HEK293 (cell line): ENCODE results near the gene NXN.

Source experiments
- HOXA7 ChIP-seq: sonication (generic); formaldehyde crosslinking; IDR thresholded peaks from 2 replicates; pipeline ENCODE4 v1.8.1; 2022; ENCODE audit warnings: missing genetic modification reagents, borderline replicate concordance
- KLF10 ChIP-seq: fragments of 450-650 bp; IDR thresholded peaks from 2 replicates; pipeline ENCODE4 v1.5.1; 2018; ENCODE audit warnings: missing biosample characterization, mild to moderate bottlenecking, missing genetic modification characterization
- KLF17 ChIP-seq: fragments of 450-650 bp; formaldehyde crosslinking; IDR thresholded peaks from 2 replicates; pipeline ENCODE4 v1.5.1; 2016; ENCODE audit warnings: missing biosample characterization, missing genetic modification characterization
- MYNN ChIP-seq: fragments of 450-650 bp; formaldehyde crosslinking; IDR thresholded peaks from 2 replicates; pipeline ENCODE4 v1.5.1; 2016; ENCODE audit warnings: missing biosample characterization, missing genetic modification characterization, borderline replicate concordance
- PRDM6 ChIP-seq: fragments of 450-650 bp; formaldehyde crosslinking; IDR thresholded peaks from 2 replicates; pipeline ENCODE4 v1.5.1; 2017; ENCODE audit warnings: missing biosample characterization, missing genetic modification characterization
- REPIN1 ChIP-seq: fragments of 450-650 bp; formaldehyde crosslinking; IDR thresholded peaks from 2 replicates; pipeline ENCODE4 v1.5.1; 2017; ENCODE audit warnings: missing biosample characterization, missing genetic modification characterization, low read depth
- REST ChIP-seq: fragments of 450-650 bp; formaldehyde crosslinking; IDR thresholded peaks from 2 replicates; pipeline ENCODE4 v1.5.1; 2016; ENCODE audit warnings: missing biosample characterization, missing genetic modification characterization
- SALL2 ChIP-seq: fragments of 450-650 bp; formaldehyde crosslinking; IDR thresholded peaks from 2 replicates; pipeline ENCODE4 v1.5.0; 2017; ENCODE audit warnings: missing biosample characterization, mild to moderate bottlenecking, missing genetic modification characterization, borderline replicate concordance
- ZBTB48 ChIP-seq: fragments of 450-650 bp; formaldehyde crosslinking; IDR thresholded peaks from 2 replicates; pipeline ENCODE4 v1.5.1; 2016; ENCODE audit warnings: missing biosample characterization, missing genetic modification characterization
- ZEB2 ChIP-seq: fragments of 450-650 bp; formaldehyde crosslinking; IDR thresholded peaks from 2 replicates; pipeline ENCODE4 v1.5.1; 2016; ENCODE audit warnings: missing biosample characterization, missing genetic modification characterization
- ZNF10 ChIP-seq: fragments of 450-650 bp; formaldehyde crosslinking; IDR thresholded peaks from 2 replicates; pipeline ENCODE4 v1.5.1; 2017; ENCODE audit warnings: missing biosample characterization, missing genetic modification characterization
- ZNF157 ChIP-seq: fragments of 450-650 bp; formaldehyde crosslinking; IDR thresholded peaks from 2 replicates; pipeline ENCODE4 v1.5.1; 2016; ENCODE audit warnings: missing biosample characterization, missing genetic modification characterization
- ZNF214 ChIP-seq: fragments of 450-650 bp; formaldehyde crosslinking; IDR thresholded peaks from 2 replicates; pipeline ENCODE4 v1.5.1; 2017; ENCODE audit warnings: missing biosample characterization, mild to moderate bottlenecking, missing genetic modification characterization, borderline replicate concordance
- ZNF248 ChIP-seq: fragments of 450-650 bp; formaldehyde crosslinking; IDR thresholded peaks from 2 replicates; pipeline ENCODE4 v1.5.1; 2017; ENCODE audit warnings: missing biosample characterization, missing genetic modification characterization
- ZNF266 ChIP-seq: fragments of 450-650 bp; formaldehyde crosslinking; IDR thresholded peaks from 2 replicates; pipeline ENCODE4 v1.5.1; 2016; ENCODE audit warnings: missing biosample characterization, missing genetic modification characterization, low read depth
- ZNF324 ChIP-seq: fragments of 450-650 bp; formaldehyde crosslinking; IDR thresholded peaks from 2 replicates; pipeline ENCODE4 v1.5.1; 2016; ENCODE audit warnings: missing biosample characterization, missing genetic modification characterization
- ZNF423 ChIP-seq: fragments of 450-650 bp; formaldehyde crosslinking; IDR thresholded peaks from 2 replicates; pipeline ENCODE4 v1.5.1; 2016; ENCODE audit warnings: missing biosample characterization, missing genetic modification characterization
- ZNF433 ChIP-seq: fragments of 450-650 bp; formaldehyde crosslinking; IDR thresholded peaks from 2 replicates; pipeline ENCODE4 v1.5.1; 2016; ENCODE audit warnings: missing biosample characterization, missing genetic modification characterization, low read depth
- ZNF501 ChIP-seq: fragments of 450-650 bp; formaldehyde crosslinking; IDR thresholded peaks from 2 replicates; pipeline ENCODE4 v1.5.1; 2016; ENCODE audit warnings: missing biosample characterization, missing genetic modification characterization
- ZNF521 ChIP-seq: fragments of 450-650 bp; formaldehyde crosslinking; IDR thresholded peaks from 2 replicates; pipeline ENCODE4 v1.5.1; 2017; ENCODE audit warnings: missing biosample characterization, mild to moderate bottlenecking, missing genetic modification characterization
- ZNF571 ChIP-seq: fragments of 450-650 bp; formaldehyde crosslinking; IDR thresholded peaks from 2 replicates; pipeline ENCODE4 v1.5.0; 2017; ENCODE audit warnings: missing biosample characterization, missing genetic modification characterization
- ZNF621 ChIP-seq: fragments of 450-650 bp; formaldehyde crosslinking; IDR thresholded peaks from 2 replicates; pipeline ENCODE4 v1.5.1; 2017; ENCODE audit warnings: missing biosample characterization, missing genetic modification characterization
- ZNF623 ChIP-seq: fragments of 450-650 bp; formaldehyde crosslinking; IDR thresholded peaks from 2 replicates; pipeline ENCODE4 v1.5.1; 2016; ENCODE audit warnings: missing biosample characterization, missing genetic modification characterization
- ZNF677 ChIP-seq: fragments of 450-650 bp; IDR thresholded peaks from 2 replicates; pipeline ENCODE4 v1.5.0; 2018; ENCODE audit warnings: missing biosample characterization, mild to moderate bottlenecking, missing genetic modification characterization, moderate library complexity
- ZNF701 ChIP-seq: fragments of 450-650 bp; formaldehyde crosslinking; IDR thresholded peaks from 2 replicates; pipeline ENCODE4 v1.5.1; 2016; ENCODE audit warnings: missing biosample characterization, missing genetic modification characterization
- ZNF704 ChIP-seq: fragments of 450-650 bp; formaldehyde crosslinking; IDR thresholded peaks from 2 replicates; pipeline ENCODE4 v1.5.1; 2016; ENCODE audit warnings: missing biosample characterization, missing genetic modification characterization
- ZNF747 ChIP-seq: fragments of 450-650 bp; formaldehyde crosslinking; IDR thresholded peaks from 2 replicates; pipeline ENCODE4 v1.5.1; 2016; ENCODE audit warnings: missing biosample characterization, missing genetic modification characterization
- ZNF792 ChIP-seq: fragments of 450-650 bp; formaldehyde crosslinking; IDR thresholded peaks from 2 replicates; pipeline ENCODE4 v1.5.1; 2016; ENCODE audit warnings: missing biosample characterization, missing genetic modification characterization
- ZNF843 ChIP-seq: fragments of 450-650 bp; formaldehyde crosslinking; IDR thresholded peaks from 2 replicates; pipeline ENCODE4 v1.5.1; 2016; ENCODE audit warnings: missing biosample characterization, missing genetic modification characterization
- TF ChIP-seq, protein P1 (sequence below): fragments of 450-650 bp; formaldehyde crosslinking; IDR thresholded peaks from 2 replicates; pipeline ENCODE4 v1.5.1; 2016; ENCODE audit warnings: missing biosample characterization, missing genetic modification characterization, low read depth
- TF ChIP-seq, protein P2 (sequence below): fragments of 450-650 bp; formaldehyde crosslinking; IDR thresholded peaks from 2 replicates; pipeline ENCODE4 v1.5.1; 2017; ENCODE audit warnings: missing biosample characterization, missing genetic modification characterization

NXN gene

DNA sequence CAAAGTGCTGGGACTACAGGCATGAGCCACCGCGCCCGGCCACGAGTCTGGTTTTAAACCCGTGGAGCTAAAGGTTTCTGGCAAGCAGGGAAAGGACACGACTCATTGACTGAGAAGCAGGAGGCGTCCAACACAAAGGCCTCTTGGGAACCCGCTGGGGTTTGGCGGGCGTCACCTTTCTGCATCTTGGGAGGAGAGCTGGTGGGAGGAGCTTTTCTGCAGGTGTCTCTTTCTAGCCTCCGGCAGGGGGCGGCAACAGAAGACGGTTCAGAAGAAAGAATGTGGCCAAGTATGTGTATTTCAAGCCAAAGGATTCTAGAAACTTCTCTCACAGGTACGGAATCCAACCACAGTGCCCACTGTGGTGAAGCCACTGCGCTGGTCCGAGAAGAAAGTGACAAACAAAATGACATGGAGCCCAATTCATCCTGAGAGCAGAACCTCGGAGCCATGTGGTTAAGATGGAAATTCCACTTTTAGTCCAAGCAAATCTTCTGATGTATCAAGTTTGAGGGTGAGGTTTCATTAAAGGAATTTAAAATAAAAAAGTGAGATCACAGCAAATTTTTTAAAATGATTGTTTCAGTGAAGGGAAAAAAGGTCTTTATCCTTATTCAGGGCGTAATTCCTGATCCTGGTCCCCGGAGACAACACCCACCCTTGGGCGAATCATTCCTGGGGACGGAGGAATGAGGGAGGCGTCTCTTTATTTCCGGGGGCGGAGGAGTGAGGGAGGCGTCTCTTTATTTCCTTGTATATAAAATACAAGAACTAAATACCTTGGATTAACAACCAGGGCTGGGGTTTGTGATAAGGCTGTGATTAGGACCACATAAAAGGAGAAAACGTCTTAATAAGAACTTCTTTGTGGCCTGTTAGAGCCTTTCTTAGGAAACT is 99.8 kb downstream of the NXN start (continued):
- TF ChIP-seq ZNF266 (no peak), ZNF621 (tag by site-specific recombination) (no peak), REPIN1 (tag by site-specific recombination) (no peak), ZNF623 (tag by site-specific recombination) (no peak), SALL2 (tag by site-specific recombination) (no peak), ZEB2 (peak; percentile 77), ZNF433 (tag by site-specific recombination) (no peak), ZBTB48 (tag by site-specific recombination) (no peak), ZNF501 (tag by site-specific recombination) (no peak), ZNF324 (tag by site-specific recombination) (no peak), KLF17 (tag by site-specific recombination) (no peak), MYNN (no peak), ZNF792 (tag by site-specific recombination) (no peak), ZNF843 (no peak), ZNF248 (tag by site-specific recombination) (no peak), KLF10 (tag by site-specific recombination) (peak; percentile 66; the same call in 1 of the 2 replicates), ZNF701 (tag by site-specific recombination) (no peak), ZNF157 (no peak), REST (no peak), ZNF423 (tag by site-specific recombination) (no peak), ZNF571 (tag by site-specific recombination) (no peak), ZNF214 (no peak), PRDM6 (tag by site-specific recombination) (no peak), ZNF521 (no peak), ZNF704 (tag by site-specific recombination) (no peak), ZNF677 (no peak), ZNF10 (peak; percentile 84), HOXA7 (CRISPR knock-in tag) (no peak), ZNF747 (tag by site-specific recombination) (no peak)
- TF ChIP-seq, protein P1, sequence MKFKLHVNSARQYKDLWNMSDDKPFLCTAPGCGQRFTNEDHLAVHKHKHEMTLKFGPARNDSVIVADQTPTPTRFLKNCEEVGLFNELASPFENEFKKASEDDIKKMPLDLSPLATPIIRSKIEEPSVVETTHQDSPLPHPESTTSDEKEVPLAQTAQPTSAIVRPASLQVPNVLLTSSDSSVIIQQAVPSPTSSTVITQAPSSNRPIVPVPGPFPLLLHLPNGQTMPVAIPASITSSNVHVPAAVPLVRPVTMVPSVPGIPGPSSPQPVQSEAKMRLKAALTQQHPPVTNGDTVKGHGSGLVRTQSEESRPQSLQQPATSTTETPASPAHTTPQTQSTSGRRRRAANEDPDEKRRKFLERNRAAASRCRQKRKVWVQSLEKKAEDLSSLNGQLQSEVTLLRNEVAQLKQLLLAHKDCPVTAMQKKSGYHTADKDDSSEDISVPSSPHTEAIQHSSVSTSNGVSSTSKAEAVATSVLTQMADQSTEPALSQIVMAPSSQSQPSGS (tag by site-specific recombination) = no peak
- TF ChIP-seq, protein P2, sequence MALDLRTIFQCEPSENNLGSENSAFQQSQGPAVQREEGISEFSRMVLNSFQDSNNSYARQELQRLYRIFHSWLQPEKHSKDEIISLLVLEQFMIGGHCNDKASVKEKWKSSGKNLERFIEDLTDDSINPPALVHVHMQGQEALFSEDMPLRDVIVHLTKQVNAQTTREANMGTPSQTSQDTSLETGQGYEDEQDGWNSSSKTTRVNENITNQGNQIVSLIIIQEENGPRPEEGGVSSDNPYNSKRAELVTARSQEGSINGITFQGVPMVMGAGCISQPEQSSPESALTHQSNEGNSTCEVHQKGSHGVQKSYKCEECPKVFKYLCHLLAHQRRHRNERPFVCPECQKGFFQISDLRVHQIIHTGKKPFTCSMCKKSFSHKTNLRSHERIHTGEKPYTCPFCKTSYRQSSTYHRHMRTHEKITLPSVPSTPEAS (tag by site-specific recombination) = no peak
